H1 (cell line): ENCODE data around the gene BPI. TPM values are rescaled to one million over a fixed set of nuclear protein-coding genes. Genes with fewer than 3 reads are reported as not detected.

Experiments
- CTCF ChIA-PET: fragments of 300-600 bp; sonication (Branson Sonifier 250); formaldehyde crosslinking; loops from one replicate; lab custom pipeline; 2021; ENCODE audit not compliant: partially characterized antibody; lab: Charles Lee
- POLR2A ChIA-PET: fragments of 300-600 bp; sonication (Branson Sonifier 250); formaldehyde crosslinking; loops from one replicate; lab custom pipeline; 2021; ENCODE audit warnings: inconsistent platforms; ENCODE audit not compliant: partially characterized antibody; lab: Charles Lee
- DNase-seq, 2 experiments: peaks; one replicate each; pipeline versions ENCODE4 v3.0.0 to v3.0.0-alpha.2; 2010 to 2022; ENCODE audit warnings: low spot score in 2 of 2, low read depth in 1 of 2, mixed read lengths in 1 of 2
- FAIRE-seq: peaks from 2 replicates; lab custom pipeline; 2011; peaks lifted over from hg19 to GRCh38; lab: Jason Lieb, UNC
- H2AFZ ChIP-seq: 2 replicates; pipeline ENCODE4 v1.8.1; 2012; ENCODE audit warnings: low read length, inconsistent platforms
- H2AK5ac ChIP-seq: 2 replicates; pipeline ENCODE4 v1.6.1; 2013; ENCODE audit warnings: low read depth, low read length
- H2BK120ac ChIP-seq: replicated peaks from 2 replicates; pipeline ENCODE3; 2013; ENCODE audit warnings: low read depth, low read length, inconsistent platforms
- H2BK12ac ChIP-seq: 2 replicates; pipeline ENCODE4 v1.6.1; 2013; ENCODE audit warnings: low read depth, low read length
- H2BK15ac ChIP-seq: 2 replicates; pipeline ENCODE4 v1.6.1; 2013; ENCODE audit warnings: low read length
- H2BK20ac ChIP-seq: 2 replicates; pipeline ENCODE4 v1.6.1; 2013; ENCODE audit warnings: low read length
- H2BK5ac ChIP-seq: 2 replicates; pipeline ENCODE4 v1.6.1; 2013; ENCODE audit warnings: low read depth, low read length
- H3K14ac ChIP-seq: 2 replicates; pipeline ENCODE4 v1.6.1; 2013; ENCODE audit warnings: inconsistent platforms; ENCODE audit not compliant: insufficient read length
- H3K18ac ChIP-seq: 2 replicates; pipeline ENCODE4 v1.6.1; 2013; ENCODE audit warnings: low read length; ENCODE audit errors: extremely low read depth
- H3K23ac ChIP-seq: 2 replicates; pipeline ENCODE4 v1.6.1; 2013; ENCODE audit warnings: inconsistent platforms; ENCODE audit not compliant: insufficient read length
- H3K23me2 ChIP-seq: 2 replicates; pipeline ENCODE4 v1.6.1; 2013; ENCODE audit warnings: low read depth, low read length
- H3K27ac ChIP-seq: 2 replicates; pipeline ENCODE4 v1.6.1; 2011; ENCODE audit warnings: low read depth, low read length, inconsistent platforms
- H3K27me3 ChIP-seq, 4 experiments: replicated peaks in 1 of 4; 1 replicate in 1 of 4; 2 replicates in 3 of 4; pipeline versions ENCODE4 v1.6.1 to v1.8.1; 2011 to 2013; ENCODE audit warnings: low read length in 3 of 4, mild to moderate bottlenecking in 3 of 4, inconsistent platforms in 2 of 4, mixed read lengths in 2 of 4, moderate library complexity in 1 of 4; ENCODE audit not compliant: control insufficient read depth in 3 of 4, insufficient read depth in 3 of 4; ENCODE audit errors: extremely low read depth in 1 of 4
- H3K36me3 ChIP-seq, 4 experiments: 2 replicates each; pipeline versions ENCODE4 v1.6.1 to v1.8.1; 2011 to 2013; ENCODE audit warnings: mild to moderate bottlenecking in 4 of 4, low read length in 3 of 4, moderate library complexity in 2 of 4, control low read depth in 1 of 4, inconsistent platforms in 1 of 4; ENCODE audit not compliant: insufficient read depth in 4 of 4, control insufficient read depth in 2 of 4
- H3K4ac ChIP-seq: replicated peaks from 2 replicates; pipeline ENCODE3; 2013; ENCODE audit warnings: low read length, low read depth, mixed read lengths, inconsistent platforms; ENCODE audit not compliant: insufficient read length
- H3K4me1 ChIP-seq, 4 experiments: replicated peaks in 1 of 4; 1 replicate in 1 of 4; 2 replicates in 3 of 4; pipeline versions ENCODE4 v1.6.1 to v1.8.1; 2011 to 2013; ENCODE audit warnings: low read length in 3 of 4, inconsistent platforms in 2 of 4, mixed read lengths in 1 of 4; ENCODE audit not compliant: insufficient read depth in 4 of 4, control insufficient read depth in 3 of 4
- H3K4me2 ChIP-seq, 2 experiments: 2 replicates each; pipeline versions ENCODE4 v1.6.1 to v1.8.1; 2011 to 2013; ENCODE audit warnings: low read depth in 2 of 2, low read length in 2 of 2, control low read depth in 1 of 2, inconsistent platforms in 1 of 2, mild to moderate bottlenecking in 1 of 2; ENCODE audit not compliant: insufficient read depth in 1 of 2
- H3K4me3 ChIP-seq, 4 experiments: fragments of 200-600, 300-600 bp in 1 of 4; sonication (generic), shearing (Covaris generic), sonication (Bioruptor Twin) in 1 of 4; 2 replicates each; pipeline versions ENCODE4 v1.5.1 to v1.8.1; 2011 to 2016; ENCODE audit warnings: low read length in 4 of 4, low read depth in 3 of 4, control low read depth in 2 of 4, inconsistent platforms in 2 of 4, mild to moderate bottlenecking in 2 of 4, mixed read lengths in 1 of 4, moderate library complexity in 1 of 4; ENCODE audit not compliant: insufficient read depth in 2 of 4; ENCODE audit errors: extremely low read depth in 1 of 4
- H3K56ac ChIP-seq: replicated peaks from 2 replicates; pipeline ENCODE3; 2013; ENCODE audit warnings: low read depth, mild to moderate bottlenecking, mixed read lengths, low read length, inconsistent platforms; ENCODE audit not compliant: insufficient read length
- H3K79me1 ChIP-seq: 2 replicates; pipeline ENCODE4 v1.6.1; 2013; ENCODE audit warnings: low read depth, low read length, control low read depth
- H3K79me2 ChIP-seq, 2 experiments: 2 replicates each; pipeline versions ENCODE4 v1.6.1 to v1.8.1; 2012 to 2013; ENCODE audit warnings: low read length in 2 of 2, mild to moderate bottlenecking in 2 of 2, inconsistent platforms in 1 of 2; ENCODE audit not compliant: insufficient read depth in 2 of 2, control insufficient read depth in 1 of 2
- H3K9ac ChIP-seq, 4 experiments: replicated peaks in 1 of 4; 1 replicate in 1 of 4; 2 replicates in 3 of 4; pipeline versions ENCODE4 v1.6.1 to v1.8.1; 2011 to 2013; ENCODE audit warnings: low read depth in 3 of 4, low read length in 3 of 4, control low read depth in 2 of 4, mild to moderate bottlenecking in 2 of 4, moderate library complexity in 2 of 4, inconsistent platforms in 1 of 4; ENCODE audit errors: extremely low read depth in 1 of 4
- H3K9me3 ChIP-seq, 2 experiments: 2 replicates each; pipeline versions ENCODE4 v1.6.1 to v1.8.1; 2012 to 2013; ENCODE audit warnings: mild to moderate bottlenecking in 2 of 2, moderate library complexity in 2 of 2, control low read depth in 1 of 2, inconsistent platforms in 1 of 2, low read depth in 1 of 2, low read length in 1 of 2, mixed read lengths in 1 of 2; ENCODE audit not compliant: insufficient read depth in 2 of 2
- H4K20me1 ChIP-seq, 2 experiments: replicated peaks in 1 of 2; 2 replicates each; pipeline versions ENCODE3 to v1.8.1; 2011 to 2013; ENCODE audit warnings: inconsistent platforms in 2 of 2, low read length in 2 of 2, mild to moderate bottlenecking in 1 of 2; ENCODE audit not compliant: insufficient read depth in 2 of 2, control insufficient read depth in 1 of 2
- H4K5ac ChIP-seq: 2 replicates; pipeline ENCODE4 v1.6.1; 2013; ENCODE audit warnings: low read length, low read depth, mixed read lengths, inconsistent platforms; ENCODE audit not compliant: insufficient read length
- H4K8ac ChIP-seq: 2 replicates; pipeline ENCODE4 v1.8.0; 2013; ENCODE audit warnings: mild to moderate bottlenecking, moderate library complexity, low read length, inconsistent platforms; ENCODE audit not compliant: insufficient read depth; ENCODE audit errors: extremely low read depth
- H4K91ac ChIP-seq: replicated peaks from 2 replicates; pipeline ENCODE3; 2013; ENCODE audit warnings: low read length, mixed read lengths, inconsistent platforms; ENCODE audit not compliant: insufficient read length
- CEBPB ChIP-seq: IDR thresholded peaks from 2 replicates; pipeline ENCODE4 v1.6.1; 2012; ENCODE audit warnings: low read depth, low read length
- CHD2 ChIP-seq: IDR thresholded peaks from 2 replicates; pipeline ENCODE4 v1.6.1; 2012; ENCODE audit warnings: low read length, improper control_type of control experiment
- RFX5 ChIP-seq: IDR thresholded peaks from 2 replicates; pipeline ENCODE4 v1.6.1; 2011; ENCODE audit warnings: low read depth, low read length, improper control_type of control experiment, borderline replicate concordance
- SP2 ChIP-seq: IDR thresholded peaks from 2 replicates; pipeline ENCODE4 v1.6.1; 2012; ENCODE audit warnings: mild to moderate bottlenecking, low read length, inconsistent platforms
- WGBS, 2 experiments: shearing (Covaris generic) in 1 of 2; methylation state at CpG; one replicate each; pipeline versions ENCODE4 v1.1.6 to v1.1.7; 2013 to 2015; ENCODE audit warnings: low lambda C conversion rate in 2 of 2, mixed read lengths in 2 of 2, inconsistent platforms in 1 of 2, low coverage in 1 of 2, missing lambda C conversion rate in 1 of 2; ENCODE audit not compliant: insufficient replicate concordance in 2 of 2, insufficient coverage in 1 of 2, insufficient read length in 1 of 2; ENCODE audit errors: extremely low coverage in 1 of 2, missing lambda C conversion rate in 1 of 2; 5-methylcytosine and 5-hydroxymethylcytosine counted together
- polyA plus RNA-seq, 7 experiments: library from polyadenylated mRNA; depleted of rRNA in 3 of 7; stranded (reverse) in 5 of 7; unstranded in 2 of 7; fragments of >200 nt in 5 of 7; fragments of 200-250 nt in 2 of 7; gene quantifications; 1 replicate in 5 of 7; 2 replicates in 1 of 7; 4 replicates in 1 of 7; pipeline versions ENCODE4 v1.2.1 to v1.2.3, GENCODE V29; 2011 to 2013; ENCODE audit warnings: missing spikeins in 2 of 7, mixed read lengths in 2 of 7
- total RNA-seq: library from RNA; stranded (reverse); fragmentation: NEBNext Ultra II Directional; extraction: Animal tissue kit (Norgen Biotek cat#: 25700); gene quantifications from 2 replicates; pipeline ENCODE4 v1.2.1, GENCODE V29; 2021

Gene BPI
- total and polyA plus RNA-seq, 2 of the 8 experiments (the other 6 are each of a cell fraction or from before 2014, with no cell fraction given), result not detected

DNA sequence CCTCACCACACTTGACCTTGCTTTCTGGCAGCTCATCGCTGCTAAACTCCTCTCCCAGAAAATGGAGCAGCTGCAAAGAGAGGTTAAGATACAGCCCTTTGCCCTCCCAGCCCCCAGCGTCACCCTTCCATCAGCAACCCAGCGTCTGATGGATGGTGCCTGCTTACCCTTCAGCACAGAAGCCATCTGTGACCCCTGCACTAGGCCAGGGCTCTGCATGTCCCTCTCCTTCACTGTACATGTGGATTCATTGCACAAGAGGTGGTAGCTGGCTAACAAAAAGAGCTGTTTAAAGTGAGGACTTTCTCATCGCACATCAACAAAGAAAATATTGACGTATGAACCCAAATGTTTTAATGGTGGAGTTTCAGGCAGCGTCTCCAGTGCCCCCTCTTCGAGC lies 54.6 kb downstream of the BPI start:
- H3K4me2 ChIP-seq, result no peak overlapping the region
- H3K23me2 ChIP-seq, result peaks cover 4% of the 10 kb centered on the region; the same call in 1 of the 2 replicates
- H3K79me2 ChIP-seq, result no peaks in the 10 kb centered on the region
- no peak overlapping the region for H2BK120ac ChIP-seq
- H3K9ac ChIP-seq, result no peak overlapping the region; a peak in 1 of 7 replicates
- no peak for FAIRE-seq
- no peak overlapping the region for H3K4me3 ChIP-seq
- CTCF ChIA-PET, result interaction anchor here (0.6 to 22.1 kb wide), 8 partner anchors 14 to 103 kb away, joined by 3 to 390 read pairs (median 4); no protein-coding TSS in a partner anchor
- H2AK5ac ChIP-seq, result no peak overlapping the region
- no peak overlapping the region for H3K14ac ChIP-seq
- no peaks in the 10 kb centered on the region for H3K9me3 ChIP-seq
- H2BK20ac ChIP-seq, result no peak overlapping the region
- TF ChIP-seq CEBPB (no peak), SP2 (no peak), RFX5 (no peak), CHD2 (no peak)
- TF ChIP-seq, all 59 proteins: peak for 0
- H2BK5ac ChIP-seq, result no peak overlapping the region
- POLR2A ChIA-PET, result interaction anchor here (0.8 to 1.1 kb wide), 3 partner anchors 24 to 72 kb away, joined by 3 to 4 read pairs (median 4); no protein-coding TSS in a partner anchor
- H3K56ac ChIP-seq, result no peak overlapping the region
- H3K4ac ChIP-seq, result no peak overlapping the region
- H3K4me1 ChIP-seq, result peaks cover under 1 to 17% (median 10%) of the 10 kb centered on the region in 4 experiments
- WGBS, 2 experiments, result 88% methylated on average over 7 of the region's 7 CpGs; no CpG with 5 or more reads in 1 of the 2 experiments
- H4K20me1 ChIP-seq, result no peaks in the 10 kb centered on the region
- no peak overlapping the region for H3K23ac ChIP-seq
- no peak overlapping the region for H3K18ac ChIP-seq
- no peak overlapping the region for H4K8ac ChIP-seq
- H4K91ac ChIP-seq, result no peak overlapping the region
- H3K27me3 ChIP-seq, result no peaks in the 10 kb centered on the region
- DNase-seq, result no peak
- H2BK15ac ChIP-seq, result no peak overlapping the region
- no peak overlapping the region for H2AFZ ChIP-seq
- no peak overlapping the region for H3K27ac ChIP-seq
- no peaks in the 10 kb centered on the region for H3K36me3 ChIP-seq
- no peak overlapping the region for H2BK12ac ChIP-seq
- H3K79me1 ChIP-seq, result no peaks in the 10 kb centered on the region
- H4K5ac ChIP-seq, result no peak overlapping the region
